AG09319 (cell line): ENCODE measurements around the gene TOMM7.
"Not testable (repeated sequence)": the region's sequence is repeated elsewhere in the genome, so short reads cannot be mapped to it uniquely, and the experiment has no call there.

Experiments used
- DNase-seq: peaks from one replicate; pipeline ENCODE4 v3.0.0-alpha.2; 2010; ENCODE audit warnings: low read depth; ENCODE audit errors: extremely low read depth
- TF ChIP-seq, protein P1 (sequence below): IDR thresholded peaks from 2 replicates; pipeline ENCODE4 v1.5.1; 2011; ENCODE audit warnings: low read depth, mild to moderate bottlenecking, inconsistent platforms, low read length, moderate library complexity

Gene TOMM7

DNA sequence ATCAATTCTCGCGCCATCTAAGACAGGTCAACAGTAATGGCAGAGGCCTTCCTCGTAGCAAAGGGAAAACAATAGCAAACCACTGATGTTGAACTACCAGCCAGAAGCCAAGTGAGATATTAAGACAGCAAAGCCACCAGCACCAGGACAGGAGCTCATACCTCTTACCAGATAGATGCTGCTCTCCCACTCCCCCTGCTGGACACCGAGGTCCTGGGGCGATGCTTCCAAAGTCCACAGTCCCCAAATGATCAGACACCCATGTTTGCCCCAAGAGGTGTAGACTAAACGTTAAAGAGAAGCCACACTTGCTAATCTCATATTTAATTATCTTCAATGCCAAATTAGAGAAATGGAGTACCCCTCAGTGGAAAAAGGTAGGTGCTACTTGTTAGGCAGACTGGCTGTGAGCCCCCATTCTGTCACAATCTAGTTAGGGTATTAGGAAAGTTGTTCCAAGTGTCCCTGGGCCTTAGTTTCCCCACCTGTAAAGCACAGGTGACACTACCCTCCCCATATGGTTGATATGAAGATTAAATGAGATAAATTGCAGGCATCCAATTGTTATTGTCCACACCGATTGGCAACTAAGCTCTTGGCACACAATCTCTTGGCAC is 39.9 kb downstream of the TOMM7 start:
- DNase-seq, result no peak
- TF ChIP-seq, protein P1, sequence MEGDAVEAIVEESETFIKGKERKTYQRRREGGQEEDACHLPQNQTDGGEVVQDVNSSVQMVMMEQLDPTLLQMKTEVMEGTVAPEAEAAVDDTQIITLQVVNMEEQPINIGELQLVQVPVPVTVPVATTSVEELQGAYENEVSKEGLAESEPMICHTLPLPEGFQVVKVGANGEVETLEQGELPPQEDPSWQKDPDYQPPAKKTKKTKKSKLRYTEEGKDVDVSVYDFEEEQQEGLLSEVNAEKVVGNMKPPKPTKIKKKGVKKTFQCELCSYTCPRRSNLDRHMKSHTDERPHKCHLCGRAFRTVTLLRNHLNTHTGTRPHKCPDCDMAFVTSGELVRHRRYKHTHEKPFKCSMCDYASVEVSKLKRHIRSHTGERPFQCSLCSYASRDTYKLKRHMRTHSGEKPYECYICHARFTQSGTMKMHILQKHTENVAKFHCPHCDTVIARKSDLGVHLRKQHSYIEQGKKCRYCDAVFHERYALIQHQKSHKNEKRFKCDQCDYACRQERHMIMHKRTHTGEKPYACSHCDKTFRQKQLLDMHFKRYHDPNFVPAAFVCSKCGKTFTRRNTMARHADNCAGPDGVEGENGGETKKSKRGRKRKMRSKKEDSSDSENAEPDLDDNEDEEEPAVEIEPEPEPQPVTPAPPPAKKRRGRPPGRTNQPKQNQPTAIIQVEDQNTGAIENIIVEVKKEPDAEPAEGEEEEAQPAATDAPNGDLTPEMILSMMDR, result peak; percentile 56

DNA sequence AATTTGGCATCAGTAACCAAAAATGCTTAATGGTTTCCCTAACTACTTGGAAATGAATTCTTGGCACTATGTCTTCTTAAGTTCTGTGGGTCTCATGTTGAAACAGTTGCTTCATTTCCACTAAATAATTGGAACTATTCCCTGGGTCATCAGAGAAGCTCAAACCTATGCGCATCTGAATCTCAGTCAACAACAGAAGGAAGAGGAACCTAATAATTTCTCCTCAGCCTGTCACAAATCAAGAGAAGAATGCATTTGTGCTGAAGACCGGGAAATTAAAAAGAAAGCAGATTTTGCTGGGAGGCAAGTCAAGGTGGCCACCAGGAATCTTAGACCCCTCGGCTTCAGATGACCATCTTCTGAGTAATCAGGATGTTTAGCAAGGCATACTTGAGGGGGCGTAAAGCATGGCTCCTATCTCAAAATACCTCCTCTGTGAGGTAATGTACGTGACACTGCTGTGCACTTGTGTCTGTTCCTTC is 41.4 kb downstream of the TOMM7 start:
- TF ChIP-seq, protein P1, result no peak
- DNase-seq, result peak; percentile 71

DNA sequence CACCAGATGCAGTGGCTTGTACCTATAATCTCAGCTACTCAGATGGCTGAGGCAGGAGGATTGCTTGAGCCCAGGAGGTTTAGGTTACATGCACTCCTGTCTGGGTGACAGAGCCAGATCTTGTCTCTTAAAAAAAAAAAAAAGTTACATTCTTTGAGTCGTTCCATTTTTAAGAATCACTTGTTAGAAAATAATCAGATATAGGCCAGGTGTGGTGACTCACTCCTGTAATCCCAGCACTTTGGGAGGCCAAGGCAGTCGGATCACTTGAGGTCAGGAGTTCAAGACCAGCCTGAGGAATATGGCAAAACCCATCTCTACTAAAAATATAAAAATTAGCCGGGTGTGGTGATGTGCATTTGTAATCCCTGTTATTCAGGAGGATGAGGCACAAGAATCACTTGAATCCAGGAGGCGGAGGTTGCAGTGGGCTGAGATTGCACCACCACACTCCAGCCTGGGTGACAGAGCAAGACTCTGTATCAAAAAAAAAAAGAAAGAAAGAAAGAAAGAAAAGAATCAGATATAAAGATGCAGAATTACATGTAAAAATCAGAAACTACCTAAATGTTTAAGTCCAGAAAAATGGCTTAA is 42.8 kb downstream of the TOMM7 start:
- DNase-seq, result not testable (repeated sequence)

DNA sequence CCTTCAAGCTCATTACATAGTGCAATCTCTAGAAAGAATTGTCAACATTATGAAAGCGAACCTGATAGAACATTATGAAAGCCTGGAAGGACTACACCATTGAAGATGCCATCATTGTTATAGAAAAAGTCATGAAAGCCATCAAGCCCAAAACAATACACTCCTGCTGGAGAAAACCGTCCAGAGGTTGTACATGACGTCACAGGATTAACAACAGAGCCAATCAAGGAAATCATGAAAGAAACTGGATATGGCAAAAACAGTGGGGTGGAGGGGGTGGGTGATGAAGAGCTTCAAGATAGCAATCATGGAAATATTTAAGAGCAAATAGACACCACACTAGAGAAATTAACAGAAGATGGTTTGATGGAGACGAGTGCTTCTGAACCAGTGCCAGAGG is 45.7 kb downstream of the TOMM7 start:
- TF ChIP-seq, protein P1, result no peak
- no peak for DNase-seq

DNA sequence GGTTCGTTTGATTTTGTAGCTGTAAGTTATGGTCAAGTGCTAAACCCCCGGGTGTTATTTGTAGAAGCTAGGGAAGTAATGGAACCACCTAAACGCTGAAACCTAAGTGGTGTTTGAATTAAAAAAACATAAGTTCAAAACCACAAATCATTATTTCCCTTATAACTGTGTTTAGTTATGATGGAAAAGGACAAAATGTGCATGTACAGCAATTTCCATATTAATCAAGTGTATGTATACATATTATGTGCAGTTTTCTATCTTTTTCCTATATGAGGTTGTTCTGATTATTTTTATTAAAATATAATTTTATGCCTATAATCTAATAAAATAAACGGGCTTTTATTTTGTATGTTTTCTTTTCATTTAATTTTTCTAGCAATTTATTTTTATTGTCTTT is 49.8 kb downstream of the TOMM7 start:
- TF ChIP-seq, protein P1, result no peak
- no peak for DNase-seq

DNA sequence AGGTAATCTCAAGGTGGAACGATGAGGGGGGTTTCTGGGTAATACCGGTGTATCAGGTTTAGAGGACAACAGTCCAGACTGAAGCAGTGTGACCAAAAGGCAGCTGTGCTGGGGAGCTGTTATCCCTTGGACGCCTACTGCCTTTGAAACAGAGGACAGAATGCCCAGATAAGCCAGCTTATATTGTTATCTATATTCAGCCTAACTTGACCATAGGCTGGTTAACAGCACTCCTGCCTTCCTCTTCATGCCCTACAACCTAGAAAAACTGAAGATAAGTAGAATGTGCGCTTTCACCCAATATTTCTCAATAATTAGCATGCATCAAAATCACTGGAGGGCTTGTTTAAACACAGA is 50.8 kb downstream of the TOMM7 start:
- no peak for DNase-seq
- TF ChIP-seq, protein P1, result no peak

DNA sequence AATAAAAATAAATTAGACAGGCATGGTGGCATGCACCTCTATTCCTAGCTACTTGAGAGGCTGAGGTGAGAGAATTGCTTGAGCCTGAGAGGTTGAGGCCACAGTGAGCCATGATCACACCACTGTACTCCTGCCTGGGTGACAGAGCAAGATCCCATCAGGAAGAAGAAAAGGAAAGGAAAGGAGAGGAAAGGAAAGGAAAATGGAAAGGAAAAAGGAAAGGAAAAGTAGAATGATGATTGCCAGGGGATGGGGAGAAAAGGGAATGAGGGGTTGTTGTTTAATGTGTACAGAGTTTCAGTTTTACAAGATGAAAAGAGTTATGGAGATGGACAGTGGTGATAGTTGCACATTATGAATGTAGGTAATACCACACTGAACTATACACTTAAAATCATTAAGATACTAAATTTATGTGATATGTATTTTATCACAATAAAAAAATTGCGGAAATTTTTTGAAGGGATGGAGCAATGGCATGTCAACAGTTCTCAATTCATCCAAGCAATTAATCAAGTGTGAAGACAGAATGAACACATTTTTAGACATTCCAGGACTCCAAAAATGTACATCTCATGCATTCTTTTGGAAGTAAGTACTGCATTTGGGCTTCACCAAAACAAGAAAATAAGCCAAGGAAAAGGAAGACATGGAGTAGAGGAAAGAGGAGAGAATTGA is 51.3 kb downstream of the TOMM7 start:
- TF ChIP-seq, protein P1, result no peak
- no peak for DNase-seq

DNA sequence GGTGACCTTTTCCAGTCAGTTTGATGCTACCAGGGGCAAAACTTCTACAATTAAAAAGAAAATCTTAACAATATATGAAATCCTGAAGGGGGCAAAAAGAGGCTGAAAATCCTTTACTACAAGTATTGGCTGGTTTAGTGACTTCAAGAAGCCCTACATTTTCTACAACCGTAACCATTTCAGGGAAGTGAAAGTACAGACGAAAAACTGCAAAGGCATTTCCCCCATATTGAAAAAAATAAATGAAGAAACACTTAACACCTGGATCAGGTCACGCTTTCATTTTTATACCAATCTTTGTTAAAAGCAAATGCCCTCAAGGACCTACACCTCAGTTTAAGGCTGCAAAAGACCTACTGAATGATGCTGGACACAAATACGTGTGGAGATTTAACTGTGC is 57.0 kb downstream of the TOMM7 start:
- TF ChIP-seq, protein P1, result no peak
- no peak for DNase-seq
